CD4-positive, alpha-beta T cell treated with Interleukin-17A for 1 hour (primary cell): ENCODE measurements around the gene TECTA.
"Not testable (repeated sequence)": the region's sequence is repeated elsewhere in the genome, so short reads cannot be mapped to it uniquely, and the experiment has no call there.

Source experiments
- DNase-seq: peaks from one replicate; pipeline ENCODE4 v3.0.0-alpha.2; 2020

The TECTA gene

DNA sequence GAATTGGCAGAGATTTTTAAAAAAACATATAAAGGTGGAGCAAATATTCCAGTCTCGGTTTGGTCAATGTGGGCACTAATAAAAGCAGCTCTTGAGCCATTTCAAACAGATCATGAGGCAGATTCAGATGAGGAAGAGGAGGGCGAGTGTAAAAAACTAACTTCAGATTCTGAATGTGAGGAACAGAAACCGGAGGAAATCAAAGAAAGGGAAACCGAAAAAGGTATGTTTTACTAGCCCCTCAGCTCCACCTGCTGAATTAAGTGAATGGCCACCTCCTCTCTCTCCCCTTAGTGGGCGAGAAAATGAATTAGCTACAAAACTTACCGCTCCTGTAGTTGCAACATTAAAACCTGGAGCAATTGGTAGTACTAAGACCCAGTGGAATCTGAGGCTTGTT is 136.2 kb downstream of the TECTA start:
- not testable (repeated sequence) for DNase-seq

DNA sequence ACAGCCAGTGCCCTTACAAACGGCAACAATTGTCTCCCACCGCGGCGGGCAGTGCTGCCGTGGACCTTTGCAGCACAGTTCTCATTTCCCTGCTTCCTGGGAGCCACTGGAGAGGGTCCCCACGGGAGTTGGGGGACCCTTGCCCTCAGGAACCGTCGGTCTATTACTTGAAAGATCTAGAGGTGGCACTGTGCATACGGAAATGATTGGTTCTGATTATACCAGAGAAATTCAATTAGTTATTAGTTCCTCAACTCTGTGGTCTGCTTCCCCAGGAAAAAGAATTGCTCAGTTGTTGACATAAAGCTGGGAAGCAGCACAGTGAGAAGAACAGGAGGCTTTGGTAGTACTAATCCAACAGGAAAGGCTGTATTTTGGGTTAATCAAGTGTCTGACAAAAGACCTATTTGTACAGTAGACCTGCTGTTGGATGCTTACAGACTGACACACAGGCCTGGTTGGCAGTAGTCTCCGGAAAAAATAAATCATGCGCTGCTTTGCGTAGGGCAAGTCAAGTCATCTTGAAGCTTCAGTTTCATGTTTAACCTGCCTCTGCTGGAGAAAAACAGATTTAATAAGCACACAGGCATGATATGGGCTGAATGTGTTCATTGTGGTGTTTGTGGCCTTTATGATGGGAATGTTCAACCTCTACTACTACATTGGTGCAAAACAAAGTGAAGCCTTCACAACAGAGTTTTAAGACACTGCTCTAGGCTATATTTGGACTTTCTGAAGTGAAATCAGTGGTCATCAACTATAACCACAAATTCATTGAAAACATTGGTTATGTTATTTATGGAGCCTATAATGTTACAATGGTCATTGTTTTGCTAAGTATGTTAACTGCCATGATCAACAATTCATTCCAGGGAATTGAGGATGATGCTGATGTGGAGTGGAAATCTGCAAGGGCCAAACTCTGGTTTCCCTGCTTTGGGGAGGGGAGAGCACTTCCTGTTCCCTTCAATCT is 136.9 kb downstream of the TECTA start:
- DNase-seq = no peak

DNA sequence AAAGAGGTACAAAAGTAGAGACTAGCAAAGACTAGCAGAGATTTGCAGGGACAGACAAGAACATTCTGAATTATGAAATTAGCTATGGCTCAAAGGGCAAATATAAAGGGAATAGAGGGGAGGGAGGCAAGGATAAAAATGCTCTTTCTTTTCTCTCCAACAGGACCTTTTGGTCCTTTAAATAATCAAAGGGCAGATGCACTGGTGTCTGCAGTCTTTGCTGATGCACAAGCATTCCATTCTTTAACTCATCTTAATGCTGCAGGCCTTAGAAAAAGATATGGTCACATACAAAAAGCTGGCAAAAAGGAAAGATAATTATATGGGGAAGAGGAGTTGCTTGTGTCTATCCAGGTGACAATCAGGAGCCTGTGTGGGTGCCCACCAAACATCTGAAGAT is 137.9 kb downstream of the TECTA start:
- no peak for DNase-seq

DNA sequence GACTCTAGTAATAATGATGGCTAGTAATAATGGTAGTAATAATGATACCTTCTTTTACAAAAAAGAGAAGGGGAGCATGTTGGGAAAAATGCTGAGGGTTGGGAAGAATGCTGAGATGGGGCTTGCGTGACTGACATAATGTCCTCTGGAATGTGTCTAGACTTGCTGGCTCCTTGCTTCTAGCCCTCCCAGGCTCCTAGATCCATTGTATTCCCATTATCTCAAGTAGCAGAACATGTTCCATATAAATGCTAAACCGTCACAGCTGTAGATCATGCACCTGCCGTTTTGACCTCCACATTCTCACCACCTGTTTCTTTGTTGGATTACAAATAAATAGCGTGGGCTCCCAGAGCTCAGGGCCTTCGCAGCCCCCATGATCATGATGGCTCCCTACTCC is 139.0 kb downstream of the TECTA start:
- DNase-seq = not testable (repeated sequence)

DNA sequence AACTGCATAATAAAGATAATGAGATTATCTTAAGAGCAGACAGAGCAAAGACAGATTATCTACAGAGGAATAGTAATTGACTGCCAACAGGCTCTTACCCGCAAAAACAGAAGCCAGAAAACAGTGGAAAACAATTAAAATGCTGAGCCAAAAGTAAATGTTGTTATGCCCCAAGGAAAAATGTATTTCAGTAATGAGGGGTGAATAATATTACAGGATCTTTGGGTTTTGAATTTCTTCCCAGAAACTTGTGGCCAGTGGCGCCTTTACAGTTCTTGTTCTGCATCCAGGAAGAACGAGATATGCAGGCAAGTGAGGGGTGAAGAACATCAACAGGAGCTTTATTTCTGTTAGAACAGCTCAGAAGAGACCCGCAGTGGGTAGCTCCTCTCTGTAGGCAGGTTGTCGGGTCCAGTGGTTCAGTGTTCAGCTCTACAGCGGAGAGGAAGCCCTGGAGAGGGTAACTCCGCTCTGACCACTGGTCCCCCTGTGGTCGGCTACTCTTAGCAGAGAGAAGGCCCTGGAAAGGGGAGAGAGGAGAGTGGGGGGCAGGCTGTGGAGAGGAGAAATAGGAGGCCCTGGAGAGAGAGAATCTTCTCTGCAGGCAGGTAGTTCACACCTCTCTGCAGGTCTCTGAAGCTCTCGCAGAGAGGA is 139.7 kb downstream of the TECTA start:
- DNase-seq = no peak
